ENCODE data around the gene CROCC.
"Not testable (repeated sequence)": the region's sequence is repeated elsewhere in the genome, so short reads cannot be mapped to it uniquely, and the experiment has no call there.

The CROCC gene

DNA sequence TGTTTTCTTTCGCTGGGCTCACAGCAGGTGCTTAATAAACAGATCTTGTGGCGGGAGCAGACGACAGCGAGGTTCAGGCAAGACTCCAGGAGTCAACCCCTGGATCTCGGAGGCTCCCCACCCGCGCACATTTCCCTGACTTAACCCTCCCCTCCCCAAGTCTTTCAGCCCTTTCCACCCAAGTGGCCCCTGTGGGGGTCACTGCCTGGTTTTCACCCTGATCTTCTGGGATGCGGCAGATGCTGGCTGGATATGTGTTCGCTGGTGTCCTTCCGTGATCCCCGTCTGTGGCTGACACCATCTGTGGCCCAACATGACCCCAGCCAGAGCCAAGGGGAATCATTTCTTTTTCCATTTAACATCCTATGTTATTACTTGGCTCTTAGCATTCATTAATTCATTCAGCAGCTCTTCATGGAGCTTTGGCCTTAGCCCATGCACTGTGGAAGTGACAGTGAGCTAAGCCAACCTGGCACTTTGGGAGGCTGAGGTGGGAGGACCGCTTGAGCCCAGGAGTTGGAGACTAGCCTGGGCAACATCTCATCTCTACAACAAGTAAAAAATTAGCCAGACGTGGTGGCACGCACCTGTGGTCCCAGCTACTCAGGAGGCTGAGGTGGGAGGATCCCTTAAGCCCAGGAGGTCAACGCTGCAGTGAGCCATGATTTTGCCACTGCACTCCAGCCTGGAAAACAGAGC is 6.7 kb upstream of the CROCC start:
- not testable (repeated sequence) for DNase-seq (ENCODE audit: low read depth in 2 of 2, low spot score in 1 of 2)

DNA sequence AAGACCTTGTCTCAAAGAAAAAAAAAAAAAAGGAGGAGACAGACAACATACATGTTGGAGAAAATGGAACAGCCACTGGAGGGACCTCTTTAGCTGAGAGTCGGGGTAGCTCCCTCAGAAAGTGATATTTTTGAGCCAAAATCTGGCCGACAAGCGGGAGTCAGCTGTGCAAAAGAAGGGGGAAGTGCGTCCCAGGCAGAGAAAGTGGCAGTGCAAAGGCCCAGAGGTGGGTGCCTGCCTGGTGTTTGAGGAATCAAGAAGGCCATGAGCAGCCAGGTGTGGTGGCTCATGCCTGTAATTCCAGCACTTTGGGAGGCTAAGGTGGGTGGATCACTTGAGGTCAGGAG is 6.1 kb upstream of the CROCC start:
- no peak for DNase-seq (ENCODE audit: low read depth in 2 of 2, low spot score in 1 of 2)

DNA sequence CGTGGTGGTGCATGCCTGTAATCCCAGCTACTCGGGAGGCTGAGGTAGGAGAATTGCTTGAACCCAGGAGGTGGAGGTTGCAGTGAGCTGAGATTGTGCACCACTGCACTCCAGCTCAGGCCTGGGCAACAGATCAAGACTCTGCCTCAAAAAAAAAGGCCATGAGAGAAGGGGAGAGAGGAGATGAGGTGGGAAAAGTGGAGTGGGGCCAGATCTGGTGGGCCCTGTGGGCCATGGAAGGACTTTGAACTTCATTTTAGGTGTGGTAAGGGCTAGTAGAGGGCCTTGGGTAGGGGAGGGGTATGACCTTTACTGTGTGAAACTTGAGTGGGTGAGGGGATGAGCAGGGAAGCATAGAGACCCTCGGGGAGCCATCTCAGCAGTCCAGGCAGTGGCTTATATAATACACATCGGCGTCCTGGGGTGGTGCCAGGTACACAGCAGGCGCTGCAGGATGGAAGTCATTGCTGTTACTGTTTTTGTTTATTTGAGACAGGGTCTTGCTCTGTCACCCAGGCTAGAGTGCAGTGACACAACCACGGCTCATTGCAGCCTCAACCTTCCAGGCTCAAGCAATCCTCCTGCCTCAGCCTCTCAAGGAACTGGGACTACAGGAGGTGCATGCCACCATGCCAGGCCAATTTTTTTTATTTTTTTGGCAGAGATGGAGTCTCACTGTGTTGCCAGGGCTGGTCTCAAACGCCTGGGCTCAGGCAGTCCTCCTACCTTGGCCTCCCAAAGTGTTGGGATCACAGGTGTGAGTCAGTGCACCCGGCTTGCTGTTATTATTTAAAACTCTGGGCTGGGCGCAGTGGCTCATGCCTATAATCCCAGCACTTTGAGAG is 5.5 kb upstream of the CROCC start:
- DNase-seq (ENCODE audit: low read depth in 2 of 2, low spot score in 1 of 2): not testable (repeated sequence)

DNA sequence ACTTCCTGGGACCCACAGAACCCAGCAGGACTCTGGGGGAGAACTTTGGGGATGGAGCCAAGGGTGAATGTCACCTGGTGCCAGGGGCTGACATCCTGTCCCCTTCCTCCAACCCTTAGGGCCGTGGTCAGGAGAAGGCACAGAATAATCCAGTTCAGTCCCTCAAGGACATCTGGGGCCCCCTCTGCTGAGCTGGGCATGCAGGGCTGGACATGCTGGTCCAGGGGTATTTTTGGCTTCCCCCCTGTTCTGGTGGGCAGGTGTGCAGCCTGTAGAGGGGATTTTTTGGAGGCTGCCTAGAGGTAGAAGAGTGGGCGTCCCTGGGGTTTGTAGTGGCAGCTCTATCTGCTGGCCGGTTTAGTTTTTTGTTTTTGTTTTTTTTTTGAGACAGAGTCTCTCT is 3.4 kb upstream of the CROCC start:
- DNase-seq (ENCODE audit: low read depth in 2 of 2, low spot score in 1 of 2): no peak

DNA sequence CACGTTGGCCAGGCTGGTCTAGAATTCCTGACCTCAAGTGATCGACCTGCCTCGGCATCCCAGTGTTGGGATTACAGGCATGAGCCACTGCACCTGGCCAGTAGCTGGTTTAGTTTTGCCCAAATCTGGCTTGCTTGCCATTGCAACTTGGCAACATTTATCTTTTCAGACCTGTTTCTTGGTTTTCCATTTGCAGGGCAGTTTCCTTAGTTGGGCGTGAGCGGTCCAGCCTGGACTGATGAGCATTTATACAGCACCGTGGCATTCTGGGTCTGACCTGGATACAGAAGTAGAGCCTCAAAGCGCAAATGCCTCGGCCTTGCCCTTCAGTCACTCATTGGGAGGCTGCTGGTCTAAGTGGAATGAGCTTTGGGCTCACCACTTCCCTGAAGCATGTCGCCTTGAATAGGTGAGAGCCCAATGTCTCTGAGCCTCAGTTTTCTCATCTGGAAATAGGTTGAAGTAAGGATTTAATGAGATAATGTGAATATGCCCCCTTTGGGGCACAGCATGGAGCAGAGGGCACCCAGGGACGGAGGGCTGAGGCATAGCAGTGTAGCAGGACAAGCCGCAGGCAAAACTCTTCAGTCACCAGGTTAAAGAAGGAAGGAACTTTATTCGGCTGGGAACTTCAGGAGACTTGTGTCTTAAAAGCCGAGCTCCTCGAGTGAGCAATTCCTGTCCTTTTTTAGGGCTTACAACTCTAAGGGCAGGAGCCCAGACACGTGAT is 2.6 kb upstream of the CROCC start:
- DNase-seq (ENCODE audit: low read depth in 2 of 2, low spot score in 1 of 2): not testable (repeated sequence)

DNA sequence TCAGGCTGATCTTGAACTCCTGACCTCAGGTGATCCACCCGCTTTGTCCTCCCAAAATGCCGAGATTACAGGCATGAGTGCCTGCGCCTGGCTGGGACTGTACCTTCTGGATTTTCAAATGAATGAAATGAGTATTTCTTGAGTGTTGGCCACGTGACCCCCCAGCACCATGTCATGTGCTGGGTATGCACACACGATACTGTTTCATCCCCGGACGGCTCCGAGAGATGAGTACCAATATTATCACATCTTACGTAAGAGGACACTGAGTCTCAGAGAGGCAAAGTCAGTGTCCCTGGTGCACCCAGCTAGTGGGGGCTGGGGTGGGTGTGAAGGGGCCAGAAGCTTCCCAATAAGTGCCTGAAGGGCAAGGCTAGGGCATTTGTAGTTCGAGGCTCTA is 780 bp upstream of the CROCC start:
- DNase-seq (ENCODE audit: low read depth in 2 of 2, low spot score in 1 of 2): no peak

DNA sequence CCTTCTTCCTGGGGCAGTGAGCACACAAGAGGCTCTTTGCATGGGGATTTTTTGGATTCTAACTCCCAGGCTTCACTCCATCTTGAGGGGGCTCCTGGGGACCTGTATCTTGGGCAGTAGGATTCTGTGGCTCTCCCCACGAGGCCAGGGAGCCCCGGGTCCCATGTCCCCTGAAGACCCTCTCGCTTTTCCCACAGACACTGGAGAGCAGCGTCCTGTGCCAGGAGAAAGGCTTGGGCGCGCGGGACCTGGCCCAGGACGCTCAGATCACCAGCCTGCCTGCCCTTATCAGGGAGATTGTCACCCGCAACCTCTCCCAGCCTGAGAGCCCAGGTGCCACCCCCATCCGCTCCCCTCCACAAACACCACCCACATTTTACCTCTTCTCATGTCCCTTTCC is 735 bp downstream of the CROCC start:
- no peak for DNase-seq (ENCODE audit: low read depth in 2 of 2, low spot score in 1 of 2)

DNA sequence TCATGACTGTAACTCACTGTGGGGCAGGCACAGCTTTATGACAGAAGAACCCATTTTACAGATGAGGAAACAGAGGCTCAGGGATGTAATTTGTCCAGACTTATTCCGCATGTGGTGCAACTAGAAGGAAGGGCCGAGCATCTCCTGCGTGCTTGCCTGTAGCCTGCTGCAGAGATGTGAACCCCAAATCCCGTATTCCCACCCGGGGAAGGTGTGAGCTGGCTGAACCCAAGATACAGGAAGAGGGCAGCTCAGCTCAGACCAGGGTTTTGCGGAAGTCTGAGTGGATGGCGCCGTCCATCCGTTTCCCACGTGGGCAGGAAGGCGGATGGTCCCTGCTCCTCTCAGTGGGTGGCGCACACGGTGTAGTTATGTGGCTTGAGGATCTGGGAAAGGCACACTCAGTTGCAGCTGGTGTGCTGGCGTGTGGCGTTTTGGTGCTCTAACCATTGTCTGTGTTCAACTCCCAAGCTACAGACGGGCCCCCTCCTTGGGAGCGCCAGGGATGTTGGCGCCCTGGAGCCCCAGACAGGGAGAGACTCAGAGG is 1.2 kb downstream of the CROCC start:
- DNase-seq (ENCODE audit: low read depth in 2 of 2, low spot score in 1 of 2): no peak

DNA sequence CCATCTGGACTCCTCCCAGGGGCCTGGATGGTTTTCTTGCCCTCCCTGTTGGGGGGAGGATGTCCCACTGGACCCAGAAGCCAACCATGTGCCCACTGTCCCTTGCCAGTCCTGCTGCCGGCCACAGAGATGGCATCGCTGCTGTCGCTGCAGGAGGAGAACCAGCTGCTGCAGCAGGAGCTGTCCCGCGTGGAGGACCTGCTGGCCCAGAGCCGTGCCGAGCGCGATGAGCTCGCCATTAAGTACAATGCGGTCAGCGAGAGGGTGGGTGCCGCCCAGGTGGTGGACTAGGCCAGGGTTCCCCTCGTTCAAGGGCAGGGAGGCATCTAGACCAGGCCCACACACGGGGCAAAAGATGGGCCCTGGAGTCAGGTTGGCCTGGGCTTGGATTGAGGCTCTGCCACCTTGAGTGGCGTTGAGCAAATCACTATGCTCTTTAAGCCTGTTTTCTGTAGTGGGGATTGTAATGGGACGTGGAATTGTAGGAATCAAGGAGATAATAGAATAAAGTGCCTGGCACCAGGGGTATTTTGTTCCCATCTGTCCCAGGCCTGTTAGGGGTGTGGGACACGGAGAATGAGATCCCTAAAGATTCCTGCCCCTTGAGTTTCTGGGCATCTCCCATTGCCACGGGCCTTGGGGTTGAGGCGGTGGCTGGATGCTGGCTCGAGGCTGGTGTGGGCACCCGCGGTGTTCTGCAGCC is 2.6 kb downstream of the CROCC start:
- no peak for DNase-seq (ENCODE audit: low read depth in 2 of 2, low spot score in 1 of 2)

DNA sequence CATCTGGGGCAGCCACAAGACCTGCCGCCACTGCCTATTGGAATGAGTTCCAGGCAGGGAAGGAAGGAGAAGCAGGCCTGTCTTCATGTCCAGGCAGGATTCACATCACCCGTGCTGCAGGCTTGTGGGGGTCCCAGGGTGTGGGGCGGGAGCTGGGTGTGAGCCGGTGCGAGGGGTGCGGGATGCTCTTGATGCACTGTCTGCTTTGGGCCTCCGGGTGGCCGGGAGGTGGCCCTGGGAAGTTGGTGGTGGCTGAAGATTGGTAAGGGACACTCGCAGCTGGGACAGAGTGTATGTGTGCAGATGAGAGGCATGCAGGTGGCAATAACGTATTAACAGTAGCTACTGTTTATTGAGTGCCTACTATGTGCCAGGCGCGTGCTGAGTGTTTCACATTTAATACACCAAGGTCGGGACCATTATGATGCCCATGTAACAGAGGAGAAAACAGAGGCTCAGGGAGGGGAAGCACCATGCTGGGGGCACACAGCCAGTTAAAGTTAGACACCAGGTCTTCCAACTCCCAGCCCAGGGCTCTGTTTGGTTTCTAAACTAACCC is 3.3 kb downstream of the CROCC start:
- no peak for DNase-seq (ENCODE audit: low read depth in 2 of 2, low spot score in 1 of 2)

DNA sequence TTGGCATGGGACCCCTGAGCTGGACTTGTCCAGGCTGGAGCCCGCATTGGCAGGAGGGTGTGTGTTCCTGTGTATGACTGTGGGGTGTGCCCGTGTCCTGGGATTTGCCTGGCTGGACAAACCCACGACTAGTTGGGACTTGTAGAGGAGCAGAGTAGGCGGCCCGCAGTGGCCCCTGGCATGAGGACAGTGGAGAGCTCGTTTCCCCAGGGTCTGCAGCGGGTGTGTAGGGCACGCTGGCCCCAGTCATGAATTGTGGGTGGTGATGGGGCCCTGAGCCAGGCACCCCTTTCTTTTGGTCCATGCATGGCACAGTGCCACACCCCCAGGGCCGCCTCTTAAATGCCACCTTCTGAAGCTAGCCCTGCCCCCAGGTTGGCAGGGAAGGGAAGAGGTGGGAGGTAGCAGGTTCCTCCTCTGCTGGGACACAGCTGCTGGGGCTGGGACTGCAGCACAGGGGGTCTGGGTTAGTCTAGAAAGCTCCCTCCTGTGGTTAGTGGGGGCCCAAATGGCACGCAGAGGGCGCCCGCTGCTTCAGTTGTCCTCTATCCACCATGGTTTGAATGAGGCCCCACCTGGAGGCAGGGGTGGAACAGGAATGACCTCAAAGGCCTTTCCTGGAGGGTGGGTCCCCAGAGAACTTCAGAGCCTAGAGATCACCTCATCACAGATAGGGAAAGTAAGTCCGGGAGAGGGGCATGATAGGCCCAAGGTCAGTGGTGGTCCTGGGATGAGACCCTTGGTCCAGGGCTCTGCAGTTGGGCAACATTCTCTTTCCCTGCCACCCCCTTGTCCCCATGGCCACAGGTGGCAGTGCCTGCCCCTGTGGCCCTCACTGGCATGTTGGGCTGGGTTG is 4.1 kb downstream of the CROCC start:
- no peak for DNase-seq (ENCODE audit: low read depth in 2 of 2, low spot score in 1 of 2)

DNA sequence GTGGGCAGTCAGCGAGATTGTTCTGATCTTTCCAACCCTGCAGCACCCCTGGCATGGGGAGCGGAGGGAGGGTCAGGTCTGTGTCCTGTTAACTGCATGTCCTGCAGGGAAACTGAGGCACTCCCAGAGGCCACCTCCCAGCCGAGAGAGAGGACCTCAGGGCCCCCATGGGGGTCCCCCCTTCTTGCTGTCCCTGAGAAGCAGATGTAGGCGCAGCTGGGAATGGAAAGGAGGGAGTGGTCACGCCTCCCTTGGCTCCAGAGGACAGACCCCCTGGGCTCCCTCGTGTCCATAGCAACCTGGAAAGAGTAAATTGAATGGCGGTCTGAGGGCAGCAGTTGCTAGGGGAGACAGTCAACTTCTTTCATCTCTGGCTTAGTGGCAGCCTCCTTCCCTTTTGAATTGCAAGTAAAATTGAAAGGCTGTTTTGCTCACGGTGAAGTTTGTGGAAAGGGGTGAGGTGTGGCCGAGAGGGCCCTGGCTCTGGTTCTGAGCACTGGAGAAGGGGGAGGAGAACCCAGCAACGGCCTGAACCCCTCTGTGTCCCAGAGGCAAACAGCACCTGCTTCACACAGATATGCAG is 4.9 kb downstream of the CROCC start:
- no peak for DNase-seq (ENCODE audit: low read depth in 2 of 2, low spot score in 1 of 2)

DNA sequence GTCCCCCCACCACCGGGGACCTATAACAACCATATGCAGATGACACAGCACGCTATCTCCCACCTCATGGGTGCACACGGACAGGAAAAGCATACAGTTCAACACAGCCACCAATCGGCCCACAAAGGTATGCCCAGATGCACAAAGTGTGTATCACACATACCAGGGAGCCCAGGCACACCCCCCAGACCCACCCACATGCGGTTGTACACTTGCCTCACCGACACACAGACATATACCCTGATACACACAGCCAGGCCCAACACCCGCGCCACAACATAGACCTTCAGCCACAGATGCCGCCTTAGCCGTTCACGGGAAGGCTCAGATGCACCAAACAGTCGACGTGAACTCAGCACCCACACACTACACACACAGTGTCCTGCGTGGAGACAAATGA is 5.5 kb downstream of the CROCC start:
- DNase-seq (ENCODE audit: low read depth in 2 of 2, low spot score in 1 of 2): no peak

DNA sequence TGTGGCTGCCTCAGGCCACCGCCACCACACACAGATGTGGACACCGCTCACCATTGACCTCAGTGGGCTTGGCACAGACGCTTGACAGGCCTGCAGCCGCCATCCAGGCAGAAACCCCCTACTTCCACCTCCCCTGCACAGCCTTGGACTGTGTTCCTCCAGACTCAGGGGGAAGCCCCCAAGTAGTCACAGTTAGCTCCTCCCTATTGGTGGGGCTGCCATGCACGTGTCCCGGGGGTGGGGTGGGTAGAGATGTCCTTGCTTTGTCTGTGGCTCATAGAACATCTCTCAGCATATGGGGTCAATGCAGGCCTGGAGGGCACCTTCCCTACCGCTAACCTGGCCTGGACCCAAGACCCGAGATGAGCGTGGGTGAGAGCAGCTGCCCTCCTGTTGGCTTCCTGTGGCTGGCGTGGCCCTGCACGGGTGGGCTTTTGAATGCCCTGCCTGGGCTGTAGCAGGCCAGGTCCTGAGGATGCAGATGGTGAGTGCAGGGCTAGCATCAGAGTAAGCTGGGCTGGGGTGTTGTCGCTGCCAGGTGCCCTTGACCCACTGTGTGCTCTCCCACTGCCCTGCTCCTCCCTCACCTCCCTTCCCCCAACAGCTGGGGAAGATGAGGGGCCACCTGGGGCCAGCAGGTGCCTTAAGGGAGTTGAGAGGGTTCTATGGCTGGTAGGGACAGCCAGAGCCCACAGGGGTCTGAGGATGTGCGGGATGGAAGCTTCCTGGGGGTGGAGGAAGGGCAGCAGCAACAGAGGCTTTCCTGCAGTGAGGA is 6.2 kb downstream of the CROCC start:
- no peak for DNase-seq (ENCODE audit: low read depth in 2 of 2, low spot score in 1 of 2)

DNA sequence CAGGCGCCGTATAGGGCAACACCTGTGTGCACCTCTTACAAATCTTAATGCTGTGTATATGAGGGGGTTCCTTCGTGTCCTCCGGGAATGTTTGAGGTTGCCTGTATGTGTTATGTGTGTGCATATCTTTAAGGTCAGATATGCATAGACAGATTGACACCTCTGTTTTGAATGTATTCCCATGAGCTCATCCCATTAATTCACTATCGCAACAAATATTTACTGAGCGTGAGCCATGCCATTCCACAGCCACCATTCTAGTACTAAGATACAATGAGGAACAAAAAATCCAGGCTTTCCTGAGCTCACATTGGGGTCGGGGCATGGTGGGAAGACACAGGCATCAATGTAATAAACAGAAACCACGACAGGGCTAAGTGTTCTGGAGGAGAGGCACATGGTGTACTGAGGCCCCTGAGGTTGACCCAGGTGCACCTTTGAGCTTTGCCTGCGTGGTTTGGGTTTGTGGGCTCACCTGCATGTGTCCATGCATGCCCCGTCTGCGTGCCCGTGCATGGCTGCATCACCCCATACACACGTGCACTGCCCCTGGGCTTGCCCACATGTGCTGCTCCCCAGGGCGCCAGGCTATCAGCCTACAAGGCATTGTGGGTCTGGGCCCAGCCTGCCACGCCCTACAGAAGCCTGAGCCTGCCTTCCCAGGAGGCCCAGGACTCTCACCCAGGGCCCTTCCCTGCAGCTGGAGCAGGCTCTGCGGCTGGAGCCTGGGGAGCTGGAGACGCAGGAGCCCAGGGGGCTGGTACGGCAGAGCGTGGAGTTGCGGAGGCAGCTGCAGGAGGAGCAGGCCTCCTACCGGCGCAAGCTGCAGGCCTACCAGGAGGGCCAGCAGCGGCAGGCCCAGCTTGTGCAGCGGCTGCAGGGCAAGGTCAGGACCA is 7.7 kb downstream of the CROCC start:
- not testable (repeated sequence) for DNase-seq (ENCODE audit: low read depth in 2 of 2, low spot score in 1 of 2)

DNA sequence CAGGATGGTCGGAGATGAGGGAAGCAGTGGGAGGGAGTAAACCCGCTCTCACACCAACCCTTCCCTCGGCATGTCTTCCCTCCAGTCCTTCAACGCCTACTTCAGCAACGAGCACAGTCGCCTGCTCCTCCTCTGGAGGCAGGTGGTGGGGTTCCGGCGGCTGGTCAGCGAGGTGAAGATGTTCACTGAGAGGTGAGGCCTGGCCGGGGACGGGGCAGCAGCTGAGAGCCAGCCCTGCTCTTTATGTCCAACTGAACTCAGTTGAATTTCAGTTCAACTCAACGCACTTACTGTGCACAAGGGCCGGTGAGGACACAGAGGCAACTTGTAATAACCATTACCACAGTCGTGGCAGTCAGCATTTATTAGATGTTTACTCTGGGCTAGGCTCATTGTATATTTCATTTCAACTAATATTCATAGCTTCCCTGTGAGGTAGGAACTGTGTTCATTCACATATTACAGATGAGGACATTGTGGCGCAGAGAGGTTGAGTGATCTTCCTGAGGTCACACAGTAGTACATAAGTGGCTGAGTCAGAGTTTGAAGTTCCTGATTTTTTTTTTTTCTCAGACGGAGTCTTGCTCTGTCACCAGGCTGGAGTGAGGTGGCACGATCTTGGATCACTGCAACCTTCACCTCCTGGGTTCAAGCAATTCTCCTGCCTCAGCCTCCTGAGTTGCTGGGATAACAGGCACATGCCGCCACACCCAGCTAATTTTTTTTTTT is 9.6 kb downstream of the CROCC start:
- DNase-seq (ENCODE audit: low read depth in 2 of 2, low spot score in 1 of 2): not testable (repeated sequence)

DNA sequence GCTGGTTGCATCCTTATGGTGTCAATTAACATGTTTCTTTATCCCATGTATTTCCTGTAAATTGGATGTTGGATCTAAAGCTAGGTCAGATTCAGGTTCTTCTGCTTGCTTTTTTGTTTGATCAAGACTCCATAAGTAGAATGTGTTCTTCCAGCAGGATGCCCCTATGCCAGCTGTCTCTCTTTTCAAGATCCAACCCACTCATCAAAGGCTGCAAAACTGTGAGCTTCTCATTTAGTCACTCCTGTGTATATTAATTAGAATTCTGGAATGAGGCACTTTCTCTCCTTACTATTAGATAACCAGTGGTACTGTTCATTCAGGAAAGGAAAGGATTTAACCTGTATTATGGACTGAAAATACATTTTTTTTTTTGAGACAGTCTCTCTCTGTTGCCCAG is 12.2 kb downstream of the CROCC start:
- DNase-seq (ENCODE audit: low read depth in 2 of 2, low spot score in 1 of 2): not testable (repeated sequence)

Measured in stimulated activated CD8-positive, alpha-beta memory T cell treated with anti-CD3 and anti-CD28 coated beads, Interleukin-4, amount 100 ng/mL, for 4 hours (primary cell).